H9 (cell line): ENCODE measurements around the gene SLC7A1. TPM values are rescaled to one million over a fixed set of nuclear protein-coding genes. Genes with fewer than 3 reads are reported as not detected.

Experiments
- DNase-seq: peaks from one replicate; pipeline ENCODE4 v3.0.0-alpha.2; 2017
- H2AFZ ChIP-seq: one replicate; pipeline ENCODE4 v1.6.1; 2013; ENCODE audit warnings: mild to moderate bottlenecking, low read length, control low read depth, moderate library complexity
- H2AK5ac ChIP-seq: 2 replicates; pipeline ENCODE4 v1.6.1; 2013; ENCODE audit warnings: low read length, control low read depth, mixed read lengths; ENCODE audit not compliant: insufficient read length
- H2BK120ac ChIP-seq: one replicate; pipeline ENCODE4 v1.6.1; 2013; ENCODE audit warnings: low read depth, mild to moderate bottlenecking, low read length, control low read depth, inconsistent platforms; ENCODE audit not compliant: poor library complexity, severe bottlenecking
- H2BK12ac ChIP-seq: 2 replicates; pipeline ENCODE4 v1.6.1; 2013; ENCODE audit warnings: low read length, control low read depth, mixed read lengths, low read depth; ENCODE audit not compliant: insufficient read length
- H2BK15ac ChIP-seq: 2 replicates; pipeline ENCODE4 v1.6.1; 2013; ENCODE audit warnings: low read depth, low read length, control low read depth
- H2BK20ac ChIP-seq: one replicate; pipeline ENCODE4 v1.6.1; 2013; ENCODE audit warnings: low read depth, mild to moderate bottlenecking, low read length, control low read depth, inconsistent platforms; ENCODE audit not compliant: poor library complexity, severe bottlenecking
- H2BK5ac ChIP-seq: 2 replicates; pipeline ENCODE4 v1.6.1; 2013; ENCODE audit warnings: low read length, control low read depth, mixed read lengths; ENCODE audit not compliant: insufficient read length
- H3K14ac ChIP-seq: 2 replicates; pipeline ENCODE4 v1.6.1; 2013; ENCODE audit warnings: low read length, control low read depth; ENCODE audit not compliant: insufficient read depth
- H3K18ac ChIP-seq: 2 replicates; pipeline ENCODE4 v1.6.1; 2013; ENCODE audit warnings: low read depth, mild to moderate bottlenecking, mixed read lengths, low read length, control low read depth; ENCODE audit not compliant: insufficient read length
- H3K23ac ChIP-seq: 2 replicates; pipeline ENCODE4 v1.6.1; 2013; ENCODE audit warnings: low read length, control low read depth, mixed read lengths, low read depth; ENCODE audit not compliant: insufficient read length
- H3K23me2 ChIP-seq: 2 replicates; pipeline ENCODE4 v1.6.1; 2013; ENCODE audit warnings: low read depth, mild to moderate bottlenecking, mixed read lengths, low read length, control low read depth; ENCODE audit not compliant: insufficient read length, poor library complexity, severe bottlenecking
- H3K27ac ChIP-seq: 2 replicates; pipeline ENCODE4 v1.5.1; 2013; ENCODE audit warnings: low read length, control low read depth, mixed read lengths, low read depth; ENCODE audit not compliant: insufficient read length
- H3K27me3 ChIP-seq: 2 replicates; pipeline ENCODE4 v1.6.1; 2013; ENCODE audit warnings: low read length, control low read depth, inconsistent platforms; ENCODE audit not compliant: insufficient read depth
- H3K4ac ChIP-seq: 2 replicates; pipeline ENCODE4 v1.6.1; 2013; ENCODE audit warnings: low read depth, mild to moderate bottlenecking, control low read depth, inconsistent platforms, low read length, moderate library complexity
- H3K4me1 ChIP-seq: 2 replicates; pipeline ENCODE4 v1.6.1; 2013; ENCODE audit warnings: low read length, control low read depth, inconsistent platforms; ENCODE audit not compliant: insufficient read depth
- H3K4me2 ChIP-seq: 2 replicates; pipeline ENCODE4 v1.6.1; 2013; ENCODE audit warnings: low read length, control low read depth, mixed read lengths; ENCODE audit not compliant: insufficient read length, insufficient read depth
- H3K56ac ChIP-seq: 2 replicates; pipeline ENCODE4 v1.6.1; 2013; ENCODE audit warnings: low read depth, mild to moderate bottlenecking, mixed read lengths, low read length, control low read depth; ENCODE audit not compliant: insufficient read length
- H3K79me1 ChIP-seq: 2 replicates; pipeline ENCODE4 v1.6.1; 2013; ENCODE audit warnings: low read depth, mild to moderate bottlenecking, moderate library complexity, low read length, control low read depth, inconsistent platforms; ENCODE audit not compliant: insufficient read depth, poor library complexity, severe bottlenecking
- H3K79me2 ChIP-seq: 2 replicates; pipeline ENCODE4 v1.6.1; 2013; ENCODE audit warnings: low read length, control low read depth, inconsistent platforms; ENCODE audit not compliant: insufficient read depth
- H3K9ac ChIP-seq: 2 replicates; pipeline ENCODE4 v1.6.1; 2013; ENCODE audit warnings: low read length, control low read depth, mixed read lengths; ENCODE audit not compliant: insufficient read length; ENCODE audit errors: extremely low read depth
- H3K9me3 ChIP-seq: one replicate; pipeline ENCODE4 v1.6.1; 2013; ENCODE audit warnings: low read depth, low read length, inconsistent platforms; ENCODE audit not compliant: control insufficient read depth
- H3T11ph ChIP-seq: one replicate; pipeline ENCODE4 v1.6.1; 2013; ENCODE audit warnings: mild to moderate bottlenecking, low read length, control low read depth, inconsistent platforms
- H4K20me1 ChIP-seq: one replicate; pipeline ENCODE4 v1.6.1; 2013; ENCODE audit not compliant: control insufficient read depth, insufficient read length, insufficient read depth
- H4K5ac ChIP-seq: 2 replicates; pipeline ENCODE4 v1.6.1; 2013; ENCODE audit warnings: low read depth, mild to moderate bottlenecking, mixed read lengths, low read length, control low read depth; ENCODE audit not compliant: insufficient read length
- H4K8ac ChIP-seq: replicated peaks from 2 replicates; pipeline ENCODE4 v1.6.1; 2013; ENCODE audit warnings: low read length, control low read depth, mixed read lengths, low read depth; ENCODE audit not compliant: insufficient read length
- H4K91ac ChIP-seq: 2 replicates; pipeline ENCODE4 v1.6.1; 2013; ENCODE audit warnings: low read depth, mild to moderate bottlenecking, moderate library complexity, mixed read lengths, low read length, control low read depth; ENCODE audit not compliant: insufficient read length
- H3K27ac Mint-ChIP-seq, 3 experiments: 2 replicates in 2 of 3; 3 replicates in 1 of 3; pipeline ENCODE4 v1.8.0; 2020 to 2021; ENCODE audit warnings: mixed read lengths in 3 of 3, mild to moderate bottlenecking in 1 of 3, moderate library complexity in 1 of 3
- H3K27me3 Mint-ChIP-seq: 2 replicates; pipeline ENCODE4 v1.8.0; 2021; ENCODE audit warnings: low read depth, mild to moderate bottlenecking, moderate library complexity, mixed read lengths
- H3K36me3 Mint-ChIP-seq, 3 experiments: 2 replicates in 2 of 3; 3 replicates in 1 of 3; pipeline ENCODE4 v1.8.0; 2020 to 2021; ENCODE audit warnings: low read depth in 3 of 3, mixed read lengths in 3 of 3; ENCODE audit not compliant: insufficient read depth in 1 of 3
- H3K4me1 Mint-ChIP-seq, 2 experiments: 2 replicates each; pipeline ENCODE4 v1.8.0; 2020; ENCODE audit warnings: mixed read lengths in 2 of 2
- H3K4me3 Mint-ChIP-seq, 2 experiments: 2 replicates in 1 of 2; 3 replicates in 1 of 2; pipeline ENCODE4 v1.8.0; 2020 to 2021; ENCODE audit warnings: mild to moderate bottlenecking in 2 of 2, mixed read lengths in 2 of 2, moderate library complexity in 1 of 2
- H3K9me3 Mint-ChIP-seq, 2 experiments: 2 replicates in 1 of 2; 3 replicates in 1 of 2; pipeline ENCODE4 v1.8.0; 2020; ENCODE audit warnings: mild to moderate bottlenecking in 2 of 2, mixed read lengths in 2 of 2, moderate library complexity in 1 of 2
- CTCF ChIP-seq: fragments of 200-600 bp; sonication (generic); conservative IDR thresholded peaks from 3 replicates; pipeline ENCODE4 v1.8.0; 2021; ENCODE audit warnings: antibody characterized with exemption, mild to moderate bottlenecking
- WGBS: extraction: QIAGEN DNeasy Blood & Tissue Kit; methylation state at CpG from one replicate; pipeline ENCODE4 v1.1.7; 2013; ENCODE audit warnings: missing lambda C conversion rate, low lambda C conversion rate, mixed read lengths; ENCODE audit not compliant: insufficient read length; ENCODE audit errors: extremely low coverage; 5-methylcytosine and 5-hydroxymethylcytosine counted together
- total RNA-seq: library from RNA; stranded (reverse); gene quantifications from 2 replicates; pipeline ENCODE4 v1.2.1, GENCODE V29; 2021

SLC7A1 gene
- total RNA-seq, 1 experiment from 2014 or later: 109 TPM

- H2AK5ac ChIP-seq: no peak overlapping the region
- no peak overlapping the region for H3K18ac ChIP-seq
- no peaks in the 10 kb centered on the region for H3K79me2 ChIP-seq
- no peaks in the 10 kb centered on the region for H3K27me3 Mint-ChIP-seq
- H4K20me1 ChIP-seq: no peaks in the 10 kb centered on the region
- H3K27me3 ChIP-seq: no peaks in the 10 kb centered on the region
- no peak overlapping the region for H3K4ac ChIP-seq
- no peak overlapping the region for H3K27ac Mint-ChIP-seq
- H3K4me3 Mint-ChIP-seq: no peak overlapping the region
- H3K79me1 ChIP-seq: peaks cover 3% of the 10 kb centered on the region
- H3K36me3 Mint-ChIP-seq: peaks cover 35 to 80% (median 59%) of the 10 kb centered on the region in 3 experiments
- no peak overlapping the region for H2BK12ac ChIP-seq
- 0 out of 4 replicates have a peak, but pooled peaks cover 0 to 3% of the 10 kb centered on the region in 2 experiments for H3K4me1 Mint-ChIP-seq
- H4K5ac ChIP-seq: no peak overlapping the region
- no peaks in the 10 kb centered on the region for H3K4me1 ChIP-seq
- no peaks in the 10 kb centered on the region for H3K23me2 ChIP-seq
- H3K14ac ChIP-seq: no peak overlapping the region
- no peak overlapping the region for H2BK20ac ChIP-seq
- no peak overlapping the region for H2BK5ac ChIP-seq
- no peak overlapping the region for H2BK15ac ChIP-seq
- no CpG with 5 or more reads among the region's 17 CpGs for WGBS
- no peak overlapping the region for H3K27ac ChIP-seq
- H3K9me3 ChIP-seq: no peaks in the 10 kb centered on the region
- TF ChIP-seq CTCF: no peak
- DNase-seq: no peak
- H2AFZ ChIP-seq: no peak overlapping the region
- H4K91ac ChIP-seq: no peak overlapping the region
- H2BK120ac ChIP-seq: no peak overlapping the region
- H3K4me2 ChIP-seq: no peak overlapping the region
- no peak overlapping the region for H4K8ac ChIP-seq
- H3K9me3 Mint-ChIP-seq: no peaks in the 10 kb centered on the region
- no peak overlapping the region for H3K23ac ChIP-seq
- no peak overlapping the region for H3T11ph ChIP-seq
- no peak overlapping the region for H3K56ac ChIP-seq
- no peak overlapping the region for H3K9ac ChIP-seq
Observed at GRCh38 chr13:29532821-29533220, 62.7 kb downstream of the SLC7A1 start.
